Spinal cord (tissue), 10 donors: ENCODE data around the gene CAPG. TPM values are rescaled to one million over a fixed set of nuclear protein-coding genes. Genes with fewer than 3 reads are reported as not detected.
A peak's percentile ranks its signal among the peaks of the same experiment; 100 is the strongest.

Experiments used
- DNase-seq, 6 donors: peaks; one replicate each; pipeline versions ENCODE4 v3.0.0 to v3.0.0-alpha.2; 2013 to 2015; ENCODE audit warnings: low spot score in 6 of 6, low read depth in 4 of 6
- H3K27ac ChIP-seq: one replicate; pipeline ENCODE4 v1.5.1; 2013; ENCODE audit warnings: low read depth, low read length, control low read depth
- H3K27me3 ChIP-seq: one replicate; pipeline ENCODE4 v1.6.1; 2013; ENCODE audit warnings: low read length; ENCODE audit not compliant: control insufficient read depth, insufficient read depth
- H3K36me3 ChIP-seq: one replicate; pipeline ENCODE4 v1.6.1; 2013; ENCODE audit warnings: low read length; ENCODE audit not compliant: control insufficient read depth, insufficient read depth
- H3K4me1 ChIP-seq: one replicate; pipeline ENCODE4 v1.6.1; 2013; ENCODE audit warnings: low read length; ENCODE audit not compliant: control insufficient read depth, insufficient read depth
- H3K4me3 ChIP-seq: one replicate; pipeline ENCODE4 v1.5.1; 2013; ENCODE audit warnings: low read depth, low read length, control low read depth
- H3K9me3 ChIP-seq: one replicate; pipeline ENCODE4 v1.6.1; 2013; ENCODE audit warnings: low read length; ENCODE audit not compliant: control insufficient read depth, insufficient read depth
- WGBS: methylation state at CpG from one replicate; pipeline ENCODE4 v1.1.5; 2013; ENCODE audit warnings: missing lambda C conversion rate; ENCODE audit not compliant: insufficient coverage; 5-methylcytosine and 5-hydroxymethylcytosine counted together
- polyA plus RNA-seq, 2 donors: library from polyadenylated mRNA; unstranded; fragments of 120-200 nt; gene quantifications; one replicate each; pipeline ENCODE4 v1.2.1, GENCODE V29; 2013; ENCODE audit not compliant: insufficient read length in 2 of 2
- total RNA-seq, 2 donors: library from RNA; depleted of rRNA in 1 of 2; stranded (reverse); fragments of 120-200 nt in 1 of 2; fragments of >200 nt in 1 of 2; gene quantifications; one replicate each; pipeline versions ENCODE4 v1.2.3 to v1.2.4, GENCODE V29; 2013 to 2014
- donor health status: healthy.

CAPG gene
- total and polyA plus RNA-seq, 4 donors, result 20.2 to 41.3 (median 26.7) TPM

GRCh38 chr2:85431570-85432205 lies 21.5 kb upstream of the CAPG start:
- Histone ChIP-seq H3K27me3 (no peaks in the 10 kb centered on the region), H3K27ac (peak overlapping the region; percentile 89), H3K4me1 (peaks cover 76% of the 10 kb centered on the region), H3K4me3 (no peak overlapping the region), H3K9me3 (no peaks in the 10 kb centered on the region), H3K36me3 (no peaks in the 10 kb centered on the region)
- 33% methylated on average over 3 of the region's 10 CpGs for WGBS
- peak in 2 of 6 donors; percentile 55 to 62 for DNase-seq

- 14% methylated on average over 6 of the region's 16 CpGs for WGBS
- peak; percentile 88 to 99 (median 96) for DNase-seq
- peak overlapping the region; percentile 93 for H3K27ac ChIP-seq
- no peaks in the 10 kb centered on the region for H3K27me3 ChIP-seq
- H3K4me3 ChIP-seq, result no peak overlapping the region
- H3K9me3 ChIP-seq, result no peaks in the 10 kb centered on the region
- no peaks in the 10 kb centered on the region for H3K36me3 ChIP-seq
- H3K4me1 ChIP-seq, result peaks cover 68% of the 10 kb centered on the region
These were observed 20.8 kb upstream of the CAPG start for GRCh38 chr2:85430752-85431569.

- peak overlapping the region; percentile 93 for H3K27ac ChIP-seq
- H3K9me3 ChIP-seq, result no peaks in the 10 kb centered on the region
- H3K4me3 ChIP-seq, result no peak overlapping the region
- 66% methylated on average over 2 of the region's 2 CpGs for WGBS
- DNase-seq, result no peak
- peaks cover 60% of the 10 kb centered on the region for H3K4me1 ChIP-seq
- no peaks in the 10 kb centered on the region for H3K36me3 ChIP-seq
- H3K27me3 ChIP-seq, result no peaks in the 10 kb centered on the region
These were observed 19.7 kb upstream of the CAPG start for GRCh38 chr2:85429924-85430289.

GRCh38 chr2:85429213-85429923 lies 19.2 kb upstream of the CAPG start:
- 58% methylated on average over 12 of the region's 12 CpGs for WGBS
- Histone ChIP-seq H3K36me3 (no peaks in the 10 kb centered on the region), H3K4me3 (no peak overlapping the region), H3K27me3 (no peaks in the 10 kb centered on the region), H3K4me1 (peaks cover 55% of the 10 kb centered on the region), H3K9me3 (no peaks in the 10 kb centered on the region), H3K27ac (peak overlapping the region; percentile 93)
- DNase-seq, result no peak

GRCh38 chr2:85428343-85428881 lies 18.2 kb upstream of the CAPG start:
- DNase-seq, result no peak

GRCh38 chr2:85427300-85427835 lies 17.2 kb upstream of the CAPG start:
- H3K27me3 ChIP-seq, result no peaks in the 10 kb centered on the region
- H3K27ac ChIP-seq, result no peak overlapping the region
- WGBS, result 87% methylated on average over 3 of the region's 3 CpGs
- DNase-seq, result no peak
- H3K4me1 ChIP-seq, result peaks cover 37% of the 10 kb centered on the region
- H3K36me3 ChIP-seq, result no peaks in the 10 kb centered on the region
- no peaks in the 10 kb centered on the region for H3K9me3 ChIP-seq
- H3K4me3 ChIP-seq, result no peak overlapping the region

More at GRCh38 chr2:85428343-85428881, 18.2 kb upstream of the CAPG start:
- no peak overlapping the region for H3K4me3 ChIP-seq
- 87% methylated on average over 4 of the region's 7 CpGs for WGBS
- peaks cover 46% of the 10 kb centered on the region for H3K4me1 ChIP-seq
- no peak overlapping the region for H3K27ac ChIP-seq
- no peaks in the 10 kb centered on the region for H3K9me3 ChIP-seq
- H3K36me3 ChIP-seq, result no peaks in the 10 kb centered on the region
- no peaks in the 10 kb centered on the region for H3K27me3 ChIP-seq

GRCh38 chr2:85425588-85425987 lies 15.4 kb upstream of the CAPG start:
- DNase-seq, result no peak
- Histone ChIP-seq H3K27ac (no peak overlapping the region), H3K36me3 (no peaks in the 10 kb centered on the region), H3K4me1 (peaks cover 36% of the 10 kb centered on the region), H3K27me3 (no peaks in the 10 kb centered on the region), H3K9me3 (no peaks in the 10 kb centered on the region), H3K4me3 (no peak overlapping the region)
- 96% methylated on average over 3 of the region's 3 CpGs for WGBS

- Histone ChIP-seq H3K27ac (no peak overlapping the region), H3K27me3 (no peaks in the 10 kb centered on the region), H3K36me3 (no peaks in the 10 kb centered on the region), H3K4me3 (no peak overlapping the region), H3K9me3 (no peaks in the 10 kb centered on the region), H3K4me1 (peaks cover 35% of the 10 kb centered on the region)
- 51% methylated on average over 4 of the region's 5 CpGs for WGBS
- no peak for DNase-seq
These were observed 13.4 kb upstream of the CAPG start for GRCh38 chr2:85423525-85423924.

GRCh38 chr2:85422072-85422457 lies 11.9 kb upstream of the CAPG start:
- no peak overlapping the region for H3K4me3 ChIP-seq
- H3K4me1 ChIP-seq, result peaks cover 42% of the 10 kb centered on the region
- H3K27me3 ChIP-seq, result no peaks in the 10 kb centered on the region
- H3K36me3 ChIP-seq, result no peaks in the 10 kb centered on the region
- H3K27ac ChIP-seq, result peak overlapping the region; percentile 88
- no peak for DNase-seq
- H3K9me3 ChIP-seq, result no peaks in the 10 kb centered on the region
- no CpG with 5 or more reads among the region's 2 CpGs for WGBS
